GM12878 (cell line): ENCODE measurements around the gene YTHDF1. TPM values are rescaled to one million over a fixed set of nuclear protein-coding genes. Genes with fewer than 3 reads are reported as not detected.

Experiments
- BCL11A ChIP-seq: IDR thresholded peaks from 2 replicates; pipeline ENCODE4 v1.6.1; 2011; ENCODE audit warnings: low read depth, low read length
- ETV6 ChIP-seq, 2 experiments: fragments of 450-650 bp in 1 of 2; IDR thresholded peaks in 1 of 2; conservative IDR thresholded peaks in 1 of 2; 2 replicates each; pipeline ENCODE4 v1.6.1; 2014; ENCODE audit warnings: antibody characterized with exemption in 1 of 2, borderline replicate concordance in 1 of 2, low read depth in 1 of 2, mild to moderate bottlenecking in 1 of 2, moderate library complexity in 1 of 2
- EZH2 ChIP-seq: IDR thresholded peaks from 2 replicates; pipeline ENCODE4 v1.6.1; 2012; ENCODE audit warnings: low read depth, mild to moderate bottlenecking, control low read depth, inconsistent platforms, low read length, borderline replicate concordance; ENCODE audit not compliant: control insufficient read depth
- FOS ChIP-seq: IDR thresholded peaks from 3 replicates; pipeline ENCODE4 v1.6.1; 2011; ENCODE audit warnings: borderline replicate concordance; ENCODE audit not compliant: insufficient read length; ENCODE audit errors: extremely low read depth
- MLLT1 ChIP-seq: fragments of 450-650 bp; IDR thresholded peaks from 2 replicates; pipeline ENCODE4 v1.6.1; 2016; ENCODE audit warnings: mild to moderate bottlenecking
- STAT3 ChIP-seq: IDR thresholded peaks from 2 replicates; pipeline ENCODE4 v1.6.1; 2011; ENCODE audit warnings: low read depth, low read length, improper control_type of control experiment
- ZBTB4 ChIP-seq: fragments of 450-650 bp; formaldehyde crosslinking; IDR thresholded peaks from 2 replicates; pipeline ENCODE4 v1.4.0; 2022; ENCODE audit warnings: mild to moderate bottlenecking, moderate library complexity
- polyA plus RNA-seq, 11 experiments: library from polyadenylated mRNA; depleted of rRNA in 4 of 11; unstranded in 6 of 11; stranded (reverse) in 5 of 11; fragments of >200 nt; fragmentation: Nextera tagmentation in 4 of 11; fragmentation: Illumina TruSeq in 1 of 11; extraction: Ambion mirVana in 4 of 11; extraction: Trizol in 1 of 11; gene quantifications; 1 replicate in 1 of 11; 2 replicates in 10 of 11; pipeline versions ENCODE4 v1.2.1 to v1.2.3, GENCODE V29; 2011 to 2016; ENCODE audit warnings: inconsistent platforms in 2 of 11, missing spikeins in 2 of 11, low read depth in 1 of 11
- total RNA-seq, 4 experiments: library from RNA; depleted of rRNA in 3 of 4; stranded (reverse); fragments of >200 nt in 3 of 4; fragmentation: Illumina TruSeq in 1 of 4; extraction: Trizol in 1 of 4; gene quantifications; 2 replicates each; pipeline versions ENCODE4 v1.2.1 to v1.2.3, GENCODE V29; 2013 to 2021

Gene YTHDF1
- total and polyA plus RNA-seq, 10 of the 15 experiments (the other 5 are each of a cell fraction or from before 2014, with no cell fraction given) = 4.6 to 37.8 (median 20.5) TPM

GRCh38 chr20:63156221-63156671 is 59.7 kb downstream of the YTHDF1 start (continued):
- TF ChIP-seq MLLT1 (no peak), FOS (no peak), BCL11A (no peak), EZH2 (no peak), ZBTB4 (no peak), ETV6 (conservative IDR thresholded peaks at IDR 0.05 in 1 of 2, IDR thresholded peaks at IDR 0.05 in 1 of 2; ENCODE audit: borderline replicate concordance in 1 of 2, low read depth in 1 of 2) (no peak), STAT3 (no peak)
